Posterior cingulate gyrus (tissue), 11 donors: Measurements from ENCODE around the gene EXOSC6.
"Not testable (repeated sequence)": the region's sequence is repeated elsewhere in the genome, so short reads cannot be mapped to it uniquely, and the experiment has no call there.

Experiments used
- DNase-seq, 10 donors: peaks; one replicate each; pipeline versions ENCODE4 v3.0.0 to v3.0.0-alpha.2; 2020 to 2021; ENCODE audit warnings: mixed read lengths in 3 of 10
- intact Hi-C: fragments of 100-400 bp; cut with DNase I; formaldehyde crosslinking; loops from one replicate; pipeline ENCODE4 v1.15.1; 2023

Gene EXOSC6

GRCh38 chr16:70204668-70205405 is 46.9 kb downstream of the EXOSC6 start:
- intact Hi-C loops, result not testable (repeated sequence)
- peak in 1 of 10 donors; percentile 85 for DNase-seq

- intact Hi-C loops, DNase-seq: not testable (repeated sequence)
These were observed 47.7 kb downstream of the EXOSC6 start for GRCh38 chr16:70204010-70204409.

- DNase-seq, intact Hi-C loops: not testable (repeated sequence)
These were observed 48.2 kb downstream of the EXOSC6 start for GRCh38 chr16:70203508-70203907.

- DNase-seq, intact Hi-C loops: not testable (repeated sequence)
These were observed 51.7 kb downstream of the EXOSC6 start for GRCh38 chr16:70200063-70200462.

- intact Hi-C loops, result not testable (repeated sequence)
- peak in 1 of 10 donors; percentile 67 for DNase-seq
These were observed 52.6 kb downstream of the EXOSC6 start for GRCh38 chr16:70199170-70199569.

- intact Hi-C loops, DNase-seq: not testable (repeated sequence)
These were observed 53.1 kb downstream of the EXOSC6 start for GRCh38 chr16:70198666-70199065.

- intact Hi-C loops, DNase-seq: not testable (repeated sequence)
These were observed 53.5 kb downstream of the EXOSC6 start for GRCh38 chr16:70198230-70198629.

GRCh38 chr16:70197611-70198010 is 54.1 kb downstream of the EXOSC6 start:
- DNase-seq, intact Hi-C loops: not testable (repeated sequence)
